WTC11 (cell line): ENCODE measurements around the gene COMMD6.

Source experiments
- ATF2 ChIP-seq: sonication (generic); formaldehyde crosslinking; IDR thresholded peaks from 2 replicates; pipeline ENCODE4 v1.8.1; 2022; ENCODE audit warnings: low read depth, missing genetic modification reagents, borderline replicate concordance
- ATF6 ChIP-seq: sonication (generic); formaldehyde crosslinking; IDR thresholded peaks from 2 replicates; pipeline ENCODE4 v1.8.1; 2023; ENCODE audit warnings: mild to moderate bottlenecking, missing genetic modification reagents
- CTCF ChIP-seq: fragments of 200-600 bp; IDR thresholded peaks from 2 replicates; pipeline ENCODE4 v1.8.0; 2022; ENCODE audit warnings: antibody characterized with exemption
- GRHL2 ChIP-seq: fragments of 250-450 bp; sonication (Bioruptor Pico); IDR thresholded peaks from 2 replicates; pipeline ENCODE4 v1.8.0; 2022; ENCODE audit warnings: mild to moderate bottlenecking, moderate library complexity; ENCODE audit not compliant: insufficient replicate concordance, severe bottlenecking
- KAT7 ChIP-seq: sonication (generic); formaldehyde crosslinking; IDR thresholded peaks from 2 replicates; pipeline ENCODE4 v1.8.1; 2023; ENCODE audit warnings: missing genetic modification reagents, mild to moderate bottlenecking, borderline replicate concordance
- MAX ChIP-seq: sonication (generic); formaldehyde crosslinking; IDR thresholded peaks from 2 replicates; pipeline ENCODE4 v1.8.0; 2022; ENCODE audit warnings: mild to moderate bottlenecking, missing genetic modification reagents
- MLX ChIP-seq: sonication (generic); formaldehyde crosslinking; IDR thresholded peaks from 2 replicates; pipeline ENCODE4 v1.8.1; 2023; ENCODE audit warnings: mild to moderate bottlenecking, missing genetic modification reagents, moderate library complexity
- SP1 ChIP-seq: sonication (generic); formaldehyde crosslinking; conservative IDR thresholded peaks from 2 replicates; pipeline ENCODE4 v1.8.1; 2022; ENCODE audit warnings: missing genetic modification reagents
- TCF7 ChIP-seq: sonication (generic); formaldehyde crosslinking; IDR thresholded peaks from 2 replicates; pipeline ENCODE4 v1.8.0; 2022; ENCODE audit warnings: mild to moderate bottlenecking, low read depth, missing genetic modification reagents, moderate library complexity
- TEAD4 ChIP-seq: sonication (generic); formaldehyde crosslinking; IDR thresholded peaks from 2 replicates; pipeline ENCODE4 v1.8.0; 2022; ENCODE audit warnings: mild to moderate bottlenecking, missing genetic modification reagents
- USF1 ChIP-seq: sonication (generic); formaldehyde crosslinking; IDR thresholded peaks from 2 replicates; pipeline ENCODE4 v1.8.0; 2022; ENCODE audit warnings: mild to moderate bottlenecking, missing genetic modification reagents
- TF ChIP-seq, protein P1 (sequence below): sonication (generic); formaldehyde crosslinking; IDR thresholded peaks from 2 replicates; pipeline ENCODE4 v1.8.0; 2022; ENCODE audit warnings: missing genetic modification reagents
- TF ChIP-seq, protein P2 (sequence below): sonication (generic); formaldehyde crosslinking; IDR thresholded peaks from 2 replicates; pipeline ENCODE4 v1.8.1; 2022; ENCODE audit warnings: mild to moderate bottlenecking, missing genetic modification reagents, moderate library complexity, borderline replicate concordance

DNA sequence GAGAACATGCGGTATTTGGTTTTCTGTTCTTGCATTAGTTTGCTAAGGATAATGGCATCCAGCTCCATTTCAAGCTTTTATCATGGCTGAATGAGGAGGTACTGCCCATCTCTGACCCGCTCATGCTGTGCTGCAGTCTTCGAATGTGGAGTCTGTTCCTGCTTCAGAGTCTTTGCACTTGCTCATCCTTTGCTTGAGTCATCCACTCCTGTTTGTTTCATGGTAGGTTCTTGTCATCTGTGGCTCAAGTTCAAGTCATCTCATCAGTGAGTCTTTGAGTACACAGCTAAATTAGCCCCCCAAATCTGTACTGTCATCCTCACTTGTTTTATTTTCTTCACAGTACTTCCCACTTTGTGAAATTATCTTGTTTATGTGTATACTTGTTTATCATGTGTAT is 17.3 kb upstream of the COMMD6 start:
- TF ChIP-seq TCF7 (CRISPR knock-in tag) (no peak), MAX (no peak), CTCF (no peak), SP1 (CRISPR knock-in tag) (no peak), KAT7 (no peak), MLX (CRISPR knock-in tag) (no peak), ATF6 (CRISPR knock-in tag) (no peak), USF1 (CRISPR knock-in tag) (no peak), TEAD4 (no peak), ATF2 (CRISPR knock-in tag) (no peak), GRHL2 (CRISPR knock-in tag) (no peak)
- TF ChIP-seq, protein P1, sequence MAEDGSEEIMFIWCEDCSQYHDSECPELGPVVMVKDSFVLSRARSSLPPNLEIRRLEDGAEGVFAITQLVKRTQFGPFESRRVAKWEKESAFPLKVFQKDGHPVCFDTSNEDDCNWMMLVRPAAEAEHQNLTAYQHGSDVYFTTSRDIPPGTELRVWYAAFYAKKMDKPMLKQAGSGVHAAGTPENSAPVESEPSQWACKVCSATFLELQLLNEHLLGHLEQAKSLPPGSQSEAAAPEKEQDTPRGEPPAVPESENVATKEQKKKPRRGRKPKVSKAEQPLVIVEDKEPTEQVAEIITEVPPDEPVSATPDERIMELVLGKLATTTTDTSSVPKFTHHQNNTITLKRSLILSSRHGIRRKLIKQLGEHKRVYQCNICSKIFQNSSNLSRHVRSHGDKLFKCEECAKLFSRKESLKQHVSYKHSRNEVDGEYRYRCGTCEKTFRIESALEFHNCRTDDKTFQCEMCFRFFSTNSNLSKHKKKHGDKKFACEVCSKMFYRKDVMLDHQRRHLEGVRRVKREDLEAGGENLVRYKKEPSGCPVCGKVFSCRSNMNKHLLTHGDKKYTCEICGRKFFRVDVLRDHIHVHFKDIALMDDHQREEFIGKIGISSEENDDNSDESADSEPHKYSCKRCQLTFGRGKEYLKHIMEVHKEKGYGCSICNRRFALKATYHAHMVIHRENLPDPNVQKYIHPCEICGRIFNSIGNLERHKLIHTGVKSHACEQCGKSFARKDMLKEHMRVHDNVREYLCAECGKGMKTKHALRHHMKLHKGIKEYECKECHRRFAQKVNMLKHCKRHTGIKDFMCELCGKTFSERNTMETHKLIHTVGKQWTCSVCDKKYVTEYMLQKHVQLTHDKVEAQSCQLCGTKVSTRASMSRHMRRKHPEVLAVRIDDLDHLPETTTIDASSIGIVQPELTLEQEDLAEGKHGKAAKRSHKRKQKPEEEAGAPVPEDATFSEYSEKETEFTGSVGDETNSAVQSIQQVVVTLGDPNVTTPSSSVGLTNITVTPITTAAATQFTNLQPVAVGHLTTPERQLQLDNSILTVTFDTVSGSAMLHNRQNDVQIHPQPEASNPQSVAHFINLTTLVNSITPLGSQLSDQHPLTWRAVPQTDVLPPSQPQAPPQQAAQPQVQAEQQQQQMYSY (CRISPR knock-in tag): no peak
- TF ChIP-seq, protein P2, sequence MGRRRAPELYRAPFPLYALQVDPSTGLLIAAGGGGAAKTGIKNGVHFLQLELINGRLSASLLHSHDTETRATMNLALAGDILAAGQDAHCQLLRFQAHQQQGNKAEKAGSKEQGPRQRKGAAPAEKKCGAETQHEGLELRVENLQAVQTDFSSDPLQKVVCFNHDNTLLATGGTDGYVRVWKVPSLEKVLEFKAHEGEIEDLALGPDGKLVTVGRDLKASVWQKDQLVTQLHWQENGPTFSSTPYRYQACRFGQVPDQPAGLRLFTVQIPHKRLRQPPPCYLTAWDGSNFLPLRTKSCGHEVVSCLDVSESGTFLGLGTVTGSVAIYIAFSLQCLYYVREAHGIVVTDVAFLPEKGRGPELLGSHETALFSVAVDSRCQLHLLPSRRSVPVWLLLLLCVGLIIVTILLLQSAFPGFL (CRISPR knock-in tag): no peak
